Endothelial cell of umbilical vein (primary cell): ENCODE results near the gene LARGE1.

Source experiments
- EZH2 ChIP-seq: IDR thresholded peaks from 2 replicates; pipeline ENCODE4 v1.6.1; 2012; ENCODE audit warnings: borderline replicate concordance, low read depth, mild to moderate bottlenecking, moderate library complexity, low read length, inconsistent platforms; ENCODE audit not compliant: severe bottlenecking
- POLR2A ChIP-seq: IDR thresholded peaks from 2 replicates; pipeline ENCODE4 v1.6.1; 2012; ENCODE audit warnings: low read depth, mild to moderate bottlenecking, control low read depth, low read length
- POLR2AphosphoS5 ChIP-seq: IDR thresholded peaks from 2 replicates; pipeline ENCODE4 v1.6.1; 2012; ENCODE audit warnings: low read depth, mild to moderate bottlenecking, control low read depth, low read length, moderate library complexity; ENCODE audit not compliant: insufficient read depth
- TF ChIP-seq, protein P1 (sequence below), 2 donors: IDR thresholded peaks; 1 replicate in 1 of 2; 2 replicates in 1 of 2; pipeline ENCODE4 v1.5.1; 2011; ENCODE audit warnings: low read length in 2 of 2, mild to moderate bottlenecking in 2 of 2, moderate library complexity in 2 of 2, control low read depth in 1 of 2, inconsistent platforms in 1 of 2, low read depth in 1 of 2; ENCODE audit not compliant: insufficient read depth in 1 of 2; ENCODE audit errors: extremely low read depth in 1 of 2

DNA sequence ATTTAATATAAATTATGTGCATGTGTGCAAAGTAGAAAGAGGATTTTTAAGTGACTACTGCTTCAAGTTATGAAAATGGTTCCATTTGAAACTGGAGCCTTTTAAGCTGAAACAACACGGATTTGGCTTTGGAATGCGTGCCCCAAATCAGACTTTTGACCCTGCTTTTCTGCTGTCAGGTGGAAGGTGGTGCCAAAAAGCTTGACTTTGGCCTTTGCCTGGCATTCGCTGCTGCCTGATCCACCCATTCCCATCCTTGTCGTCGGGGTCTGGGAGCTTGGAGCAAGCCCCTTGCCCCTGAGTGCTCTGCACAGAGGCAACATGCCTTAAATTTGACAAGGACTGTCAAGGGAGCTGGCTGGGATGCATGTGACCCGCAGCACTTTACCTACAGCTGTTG is 526.8 kb downstream of the LARGE1 start:
- no peak for TF ChIP-seq POLR2A
- TF ChIP-seq POLR2AphosphoS5 = no peak
- TF ChIP-seq, protein P1, sequence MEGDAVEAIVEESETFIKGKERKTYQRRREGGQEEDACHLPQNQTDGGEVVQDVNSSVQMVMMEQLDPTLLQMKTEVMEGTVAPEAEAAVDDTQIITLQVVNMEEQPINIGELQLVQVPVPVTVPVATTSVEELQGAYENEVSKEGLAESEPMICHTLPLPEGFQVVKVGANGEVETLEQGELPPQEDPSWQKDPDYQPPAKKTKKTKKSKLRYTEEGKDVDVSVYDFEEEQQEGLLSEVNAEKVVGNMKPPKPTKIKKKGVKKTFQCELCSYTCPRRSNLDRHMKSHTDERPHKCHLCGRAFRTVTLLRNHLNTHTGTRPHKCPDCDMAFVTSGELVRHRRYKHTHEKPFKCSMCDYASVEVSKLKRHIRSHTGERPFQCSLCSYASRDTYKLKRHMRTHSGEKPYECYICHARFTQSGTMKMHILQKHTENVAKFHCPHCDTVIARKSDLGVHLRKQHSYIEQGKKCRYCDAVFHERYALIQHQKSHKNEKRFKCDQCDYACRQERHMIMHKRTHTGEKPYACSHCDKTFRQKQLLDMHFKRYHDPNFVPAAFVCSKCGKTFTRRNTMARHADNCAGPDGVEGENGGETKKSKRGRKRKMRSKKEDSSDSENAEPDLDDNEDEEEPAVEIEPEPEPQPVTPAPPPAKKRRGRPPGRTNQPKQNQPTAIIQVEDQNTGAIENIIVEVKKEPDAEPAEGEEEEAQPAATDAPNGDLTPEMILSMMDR (IDR thresholded peaks at IDR 0.05; ENCODE audit: extremely low read depth in 1 of 2, insufficient read depth in 1 of 2, low read depth in 1 of 2, low read length in 2 of 2) = no peak
- TF ChIP-seq EZH2 = no peak
